HCT116 (cell line): ENCODE results near the gene ARGLU1. TPM values are rescaled to one million over a fixed set of nuclear protein-coding genes. Genes with fewer than 3 reads are reported as not detected.
A peak's percentile ranks its signal among the peaks of the same experiment; 100 is the strongest.

Experiments
- ATAC-seq: fragments of 200-7000 bp; cut with Tn5 transposase; 2 replicates; pipeline ENCODE4 v1.9.1; 2020; ENCODE audit warnings: mild to moderate bottlenecking, moderate library complexity
- BruUV-seq: library from RNA; stranded (reverse); fragments of 400-500 nt; replicated peaks from 2 replicates; lab custom pipeline; 2021; lab: Mats Ljungman, UMichigan
- CTCF ChIA-PET: fragments of 300-600 bp; sonication (Branson Sonifier 250); formaldehyde crosslinking; loops from one replicate; lab custom pipeline; 2021; ENCODE audit warnings: antibody characterized with exemption; lab: Charles Lee
- POLR2A ChIA-PET: fragments of 300-600, 350-600 bp; sonication (Branson Sonifier 250); formaldehyde crosslinking; loops from one replicate; lab custom pipeline; 2021; ENCODE audit warnings: antibody characterized with exemption; lab: Charles Lee
- RAD21 ChIA-PET, 2 experiments: fragments of 300-600 bp; sonication (Branson Sonifier 250); formaldehyde crosslinking; loops; one replicate each; lab custom pipeline; 2023; ENCODE audit warnings: low total read pairs in 2 of 2; ENCODE audit not compliant: uncharacterized antibody in 2 of 2, unreplicated experiment in 2 of 2, low non-redundant PET in 1 of 2; lab: Charles Lee
- DNase-seq: peaks from one replicate; pipeline ENCODE4 v3.0.0-alpha.2; 2010; ENCODE audit warnings: low read depth, low spot score
- H2AFZ ChIP-seq: fragments of 200-600 bp; shearing (Covaris generic), sonication (generic); 2 replicates; pipeline ENCODE4 v1.6.1; 2017; ENCODE audit warnings: low read depth, mixed run types, mixed read lengths, antibody characterized with exemption, low read length; ENCODE audit not compliant: poor library complexity, severe bottlenecking
- H3K27ac ChIP-seq: 2 replicates; pipeline ENCODE4 v1.5.1; 2012; ENCODE audit warnings: low read depth, low read length
- H3K27me3 ChIP-seq: fragments of 200-600 bp; sonication (generic); 2 replicates; pipeline ENCODE4 v1.6.1; 2016; ENCODE audit warnings: mixed run types, low read length, mixed read lengths; ENCODE audit not compliant: insufficient read depth
- H3K36me3 ChIP-seq, 2 experiments: fragments of 200-500 bp in 1 of 2; fragments of 200-600 bp in 1 of 2; sonication (Bioruptor generic) in 1 of 2; sonication (generic) in 1 of 2; 2 replicates each; pipeline versions ENCODE4 v1.5.1 to v1.6.1; 2014 to 2016; ENCODE audit warnings: low read length in 2 of 2, inconsistent platforms in 1 of 2, mixed read lengths in 1 of 2, mixed run types in 1 of 2; ENCODE audit not compliant: insufficient read depth in 2 of 2, control insufficient read depth in 1 of 2
- H3K4me1 ChIP-seq, 2 experiments: fragments of 200-600 bp in 1 of 2; sonication (generic) in 1 of 2; 2 replicates each; pipeline versions ENCODE4 v1.5.1 to v1.6.1; 2012 to 2017; ENCODE audit warnings: low read length in 2 of 2, inconsistent platforms in 1 of 2, mild to moderate bottlenecking in 1 of 2, mixed read lengths in 1 of 2, mixed run types in 1 of 2, moderate library complexity in 1 of 2; ENCODE audit not compliant: insufficient read depth in 2 of 2, control insufficient read depth in 1 of 2
- H3K4me2 ChIP-seq: fragments of 200-600 bp; sonication (generic); 2 replicates; pipeline ENCODE4 v1.6.1; 2017; ENCODE audit warnings: mixed run types, low read length, mixed read lengths
- H3K4me3 ChIP-seq, 2 experiments: fragments of 200-600 bp in 1 of 2; sonication (generic) in 1 of 2; replicated peaks in 1 of 2; 2 replicates each; pipeline ENCODE4 v1.5.1; 2011 to 2016; ENCODE audit warnings: low read length in 2 of 2, control low read depth in 1 of 2, low read depth in 1 of 2, mild to moderate bottlenecking in 1 of 2, mixed read lengths in 1 of 2, mixed run types in 1 of 2
- H3K79me2 ChIP-seq: fragments of 200-600 bp; sonication (generic); 2 replicates; pipeline ENCODE4 v1.6.1; 2017; ENCODE audit warnings: mild to moderate bottlenecking, mixed run types, low read length, moderate library complexity, mixed read lengths; ENCODE audit not compliant: insufficient read depth
- H3K9ac ChIP-seq: fragments of 200-600 bp; sonication (generic); 2 replicates; pipeline ENCODE4 v1.6.1; 2016; ENCODE audit warnings: low read length, mixed read lengths
- H3K9me2 ChIP-seq: fragments of 200-600 bp; sonication (generic), shearing (Covaris generic); 2 replicates; pipeline ENCODE4 v1.6.1; 2017; ENCODE audit warnings: mixed run types, mild to moderate bottlenecking, moderate library complexity; ENCODE audit not compliant: insufficient read depth
- H3K9me3 ChIP-seq, 2 experiments: fragments of 200-500 bp in 1 of 2; fragments of 200-600 bp in 1 of 2; sonication (Bioruptor generic) in 1 of 2; sonication (generic) in 1 of 2; 2 replicates each; pipeline ENCODE4 v1.6.1; 2014 to 2017; ENCODE audit warnings: low read length in 2 of 2, mixed read lengths in 2 of 2, inconsistent platforms in 1 of 2, low read depth in 1 of 2, mild to moderate bottlenecking in 1 of 2, mixed run types in 1 of 2, moderate library complexity in 1 of 2; ENCODE audit not compliant: control insufficient read depth in 1 of 2, insufficient read depth in 1 of 2
- H4K20me1 ChIP-seq: fragments of 200-600 bp; sonication (generic), shearing (Covaris generic); 2 replicates; pipeline ENCODE4 v1.6.1; 2017; ENCODE audit warnings: mixed run types, mild to moderate bottlenecking, moderate library complexity; ENCODE audit not compliant: insufficient read depth
- CBX3 ChIP-seq: IDR thresholded peaks from 2 replicates; pipeline ENCODE4 v1.6.1; 2012; ENCODE audit warnings: low read depth
- CEBPB ChIP-seq: IDR thresholded peaks from 2 replicates; pipeline ENCODE4 v1.6.1; 2012; ENCODE audit warnings: low read depth
- CTCF ChIP-seq, 3 experiments: fragments of 200-600 bp in 1 of 3; sonication (generic) in 1 of 3; IDR thresholded peaks in 2 of 3; conservative IDR thresholded peaks in 1 of 3; 2 replicates each; pipeline ENCODE4 v1.5.1; 2012 to 2017; ENCODE audit warnings: low read depth in 2 of 3, low read length in 2 of 3, antibody characterized with exemption in 1 of 3, borderline replicate concordance in 1 of 3, control low read depth in 1 of 3, mild to moderate bottlenecking in 1 of 3, mixed read lengths in 1 of 3, mixed run types in 1 of 3, moderate library complexity in 1 of 3; ENCODE audit not compliant: insufficient read depth in 1 of 3
- EZH2phosphoT487 ChIP-seq: fragments of 200-600 bp; IDR thresholded peaks from 2 replicates; pipeline ENCODE4 v1.6.1; 2018; ENCODE audit warnings: antibody characterized with exemption, borderline replicate concordance
- POLR2A ChIP-seq: IDR thresholded peaks from 2 replicates; pipeline ENCODE4 v1.7.0; 2011; ENCODE audit warnings: borderline replicate concordance; ENCODE audit not compliant: insufficient read depth, insufficient read length; ENCODE audit errors: extremely low read depth
- POLR2AphosphoS5 ChIP-seq: IDR thresholded peaks from 2 replicates; pipeline ENCODE4 v1.6.1; 2011; ENCODE audit warnings: mild to moderate bottlenecking, low read depth, low read length, moderate library complexity
- RAD21 ChIP-seq: IDR thresholded peaks from 2 replicates; pipeline ENCODE4 v1.6.1; 2012; ENCODE audit warnings: low read depth, mild to moderate bottlenecking
- REST ChIP-seq: IDR thresholded peaks from 2 replicates; pipeline ENCODE4 v1.6.1; 2012; ENCODE audit warnings: low read depth
- SP1 ChIP-seq: IDR thresholded peaks from 2 replicates; pipeline ENCODE4 v1.6.1; 2012; ENCODE audit warnings: low read depth
- SRF ChIP-seq: IDR thresholded peaks from 2 replicates; pipeline ENCODE4 v1.6.1; 2012; ENCODE audit warnings: low read depth
- TCF7L2 ChIP-seq: IDR thresholded peaks from 2 replicates; pipeline ENCODE4 v1.7.0; 2011; ENCODE audit warnings: borderline replicate concordance, inconsistent platforms; ENCODE audit not compliant: insufficient read depth, insufficient read length; ENCODE audit errors: extremely low read depth
- YY1 ChIP-seq: IDR thresholded peaks from 2 replicates; pipeline ENCODE4 v1.6.1; 2011; ENCODE audit warnings: low read length, low read depth, moderate library complexity, mild to moderate bottlenecking; ENCODE audit not compliant: insufficient replicate concordance; ENCODE audit errors: extremely low read depth
- ZNF274 ChIP-seq: fragments of 200-500 bp; sonication (Bioruptor generic); IDR thresholded peaks from 2 replicates; pipeline ENCODE4 v1.6.1; 2014; ENCODE audit warnings: mild to moderate bottlenecking, low read depth, low read length, inconsistent platforms
- intact Hi-C: fragments of 100-400 bp; cut with micrococcal nuclease; formaldehyde crosslinking; loops from 2 replicates; pipeline ENCODE4 v1.10.0; 2022
- total RNA-seq: library from RNA; stranded (reverse); gene quantifications from one replicate; pipeline ENCODE4 v1.2.1, GENCODE V29; 2021; ENCODE audit not compliant: unreplicated experiment

The ARGLU1 gene
- total RNA-seq, 1 experiment from 2014 or later: 57.8 TPM

- Histone ChIP-seq H3K36me3 (no peaks in the 10 kb centered on the region; a peak in 1 of 4 replicates), H3K27ac (no peak overlapping the region), H3K79me2 (peaks cover 100% of the 10 kb centered on the region), H3K4me2 (no peak overlapping the region), H4K20me1 (peaks cover 12% of the 10 kb centered on the region; the same call in 1 of the 2 replicates), H3K27me3 (no peaks in the 10 kb centered on the region), H3K9ac (no peak overlapping the region), H3K4me1 (peaks cover 13 to 24% of the 10 kb centered on the region in 2 experiments), H3K9me3 (no peaks in the 10 kb centered on the region), H2AFZ (no peak overlapping the region), H3K4me3 (no peak overlapping the region), H3K9me2 (no peaks in the 10 kb centered on the region)
- ATAC-seq (peak; percentile 42; the same call in 1 of the 2 replicates), DNase-seq (no peak)
- no TSS peak for BruUV-seq
- intact Hi-C loops: loop anchor here (1.0 kb wide), 1 partner anchor 436 kb away; no protein-coding TSS in a partner anchor
- RAD21 ChIA-PET: no interaction called here
- POLR2A ChIA-PET: no interaction called here
- TF ChIP-seq SRF (no peak), RAD21 (peak; percentile 70), CBX3 (no peak), EZH2phosphoT487 (no peak), TCF7L2 (no peak), POLR2AphosphoS5 (no peak), SP1 (no peak), CTCF (IDR thresholded peaks at IDR 0.05 in 2 of 3, conservative IDR thresholded peaks at IDR 0.05 in 1 of 3; ENCODE audit: borderline replicate concordance in 1 of 3, insufficient read depth in 1 of 3, low read depth in 2 of 3, low read length in 2 of 3) (peak in 2 of 3 experiments; percentile 29 to 49; a peak in 3 of 6 replicates), ZNF274 (no peak), REST (no peak), CEBPB (no peak), POLR2A (no peak), YY1 (no peak)
- CTCF ChIA-PET: interaction anchor here (1.0 kb wide), 1 partner anchor 1110 kb away, joined by 3 read pairs; no protein-coding TSS in a partner anchor
Measured at GRCh38 chr13:106520251-106521054, 47.5 kb downstream of the ARGLU1 start.
